Neural cell (in vitro differentiated cells): Measurements from ENCODE around the gene NR5A2. TPM values are rescaled to one million over a fixed set of nuclear protein-coding genes. Genes with fewer than 3 reads are reported as not detected.

ENCODE experiments used
- H2AFZ ChIP-seq: fragments of 200-600, 300-800 bp; sonication (generic), shearing (Covaris generic); 2 replicates; pipeline ENCODE4 v1.6.0; 2014; ENCODE audit warnings: low read depth, mild to moderate bottlenecking, antibody characterized with exemption, low read length, moderate library complexity
- H3F3A ChIP-seq: fragments of 200-600 bp; shearing (Covaris generic); 2 replicates; pipeline ENCODE4 v1.6.1; 2016; ENCODE audit warnings: mild to moderate bottlenecking, moderate library complexity, mixed read lengths, antibody characterized with exemption, low read length; ENCODE audit not compliant: insufficient read depth, poor library complexity, severe bottlenecking
- H3K27ac ChIP-seq: fragments of 200-600, 300-800 bp; sonication (generic), shearing (Covaris generic); 2 replicates; pipeline ENCODE4 v1.5.1; 2014; ENCODE audit warnings: mild to moderate bottlenecking, low read length, moderate library complexity
- H3K27me3 ChIP-seq: fragments of 300-800, 200-600 bp; sonication (generic), shearing (Covaris generic); 2 replicates; pipeline ENCODE4 v1.6.0; 2014; ENCODE audit warnings: mild to moderate bottlenecking, low read depth, low read length, moderate library complexity; ENCODE audit not compliant: insufficient read depth
- H3K36me3 ChIP-seq: fragments of 300-800, 200-600 bp; sonication (generic), shearing (Covaris generic); 2 replicates; pipeline ENCODE4 v1.5.1; 2014; ENCODE audit warnings: mild to moderate bottlenecking, antibody characterized with exemption, low read length, moderate library complexity; ENCODE audit not compliant: insufficient read depth
- H3K4me2 ChIP-seq: fragments of 300-800, 200-600 bp; sonication (generic), shearing (Covaris generic); 2 replicates; pipeline ENCODE4 v1.6.0; 2014; ENCODE audit warnings: mild to moderate bottlenecking, low read length
- H3K4me3 ChIP-seq: fragments of 300-800, 200-600 bp; sonication (generic), shearing (Covaris generic); 2 replicates; pipeline ENCODE4 v1.5.1; 2014; ENCODE audit warnings: mild to moderate bottlenecking, low read length, moderate library complexity
- H3K79me2 ChIP-seq: fragments of 200-600 bp; shearing (Covaris generic); replicated peaks from 2 replicates; pipeline ENCODE4 v1.6.0; 2014; ENCODE audit warnings: mild to moderate bottlenecking, low read length, moderate library complexity; ENCODE audit not compliant: insufficient read depth
- H3K9ac ChIP-seq: fragments of 300-800, 200-600 bp; sonication (generic), shearing (Covaris generic); 2 replicates; pipeline ENCODE4 v1.6.1; 2016; ENCODE audit warnings: mild to moderate bottlenecking, low read length, mixed read lengths
- H3K9me2 ChIP-seq: fragments of 200-600 bp; shearing (Covaris generic); 2 replicates; pipeline ENCODE4 v1.6.1; 2016; ENCODE audit warnings: mild to moderate bottlenecking, low read length, mixed read lengths; ENCODE audit not compliant: insufficient read depth
- H3K9me3 ChIP-seq: fragments of 200-600, 300-800 bp; sonication (generic), shearing (Covaris generic); 2 replicates; pipeline ENCODE4 v1.6.1; 2016; ENCODE audit warnings: mild to moderate bottlenecking, mixed run types, low read length, moderate library complexity, mixed read lengths
- H4K20me1 ChIP-seq: fragments of 200-600 bp; shearing (Covaris generic); 2 replicates; pipeline ENCODE4 v1.6.1; 2016; ENCODE audit warnings: mild to moderate bottlenecking, mixed run types; ENCODE audit not compliant: insufficient read depth
- CTCF ChIP-seq: fragments of 450-650 bp; IDR thresholded peaks from 2 replicates; pipeline ENCODE4 v1.5.1; 2014; ENCODE audit warnings: antibody characterized with exemption, mild to moderate bottlenecking, moderate library complexity; ENCODE audit not compliant: poor library complexity, severe bottlenecking
- EP300 ChIP-seq: fragments of 450-650 bp; conservative IDR thresholded peaks from 2 replicates; pipeline ENCODE4 v1.6.1; 2014; ENCODE audit warnings: antibody characterized with exemption, mild to moderate bottlenecking, moderate library complexity; ENCODE audit not compliant: poor library complexity, severe bottlenecking
- EZH2 ChIP-seq: fragments of 200-600, 300-800 bp; shearing (Covaris generic), sonication (generic); IDR thresholded peaks from 2 replicates; pipeline ENCODE4 v1.6.1; 2014; ENCODE audit warnings: antibody characterized with exemption, low read length, borderline replicate concordance, mild to moderate bottlenecking; ENCODE audit not compliant: insufficient read depth, poor library complexity, severe bottlenecking
- MXI1 ChIP-seq: fragments of 450-650 bp; conservative IDR thresholded peaks from 2 replicates; pipeline ENCODE4 v1.6.1; 2014; ENCODE audit warnings: antibody characterized with exemption, mild to moderate bottlenecking; ENCODE audit not compliant: poor library complexity, severe bottlenecking
- POLR2AphosphoS5 ChIP-seq: IDR thresholded peaks from 2 replicates; pipeline ENCODE4 v1.6.1; 2012
- RAD21 ChIP-seq: fragments of 450-650 bp; conservative IDR thresholded peaks from 2 replicates; pipeline ENCODE4 v1.6.1; 2014; ENCODE audit warnings: antibody characterized with exemption, mild to moderate bottlenecking, moderate library complexity
- REST ChIP-seq: IDR thresholded peaks from 2 replicates; pipeline ENCODE4 v1.6.1; 2012; ENCODE audit warnings: borderline replicate concordance
- SMC3 ChIP-seq: fragments of 450-650 bp; conservative IDR thresholded peaks from 2 replicates; pipeline ENCODE4 v1.6.1; 2014; ENCODE audit warnings: antibody characterized with exemption, mild to moderate bottlenecking, moderate library complexity; ENCODE audit not compliant: poor library complexity
- TAF1 ChIP-seq: IDR thresholded peaks from 2 replicates; pipeline ENCODE4 v1.6.1; 2012; ENCODE audit warnings: low read depth
- polyA plus RNA-seq: library from polyadenylated mRNA; depleted of rRNA; stranded (reverse); fragments of >200 nt; gene quantifications from 2 replicates; pipeline ENCODE4 v1.2.3, GENCODE V29; 2014

Gene NR5A2
- polyA plus RNA-seq, 1 donor from 2014 or later, result not detected

GRCh38 chr1:200223613-200224012 is 196.1 kb downstream of the NR5A2 start:
- H3K4me3 ChIP-seq, result no peak overlapping the region
- no peak for TF ChIP-seq EP300
- TF ChIP-seq MXI1, result no peak
- TF ChIP-seq SMC3, result no peak
- TF ChIP-seq EZH2, result no peak
- TF ChIP-seq CTCF, result no peak
- TF ChIP-seq TAF1, result no peak
- no peak for TF ChIP-seq REST
- no peak for TF ChIP-seq RAD21
- TF ChIP-seq POLR2AphosphoS5, result no peak
- H3K4me2 ChIP-seq, result no peak overlapping the region
- no peaks in the 10 kb centered on the region for H3K36me3 ChIP-seq
- H3K79me2 ChIP-seq, result no peaks in the 10 kb centered on the region
- no peaks in the 10 kb centered on the region for H3K27me3 ChIP-seq
- no peak overlapping the region for H3K27ac ChIP-seq
- no peak overlapping the region for H2AFZ ChIP-seq
- no peaks in the 10 kb centered on the region for H4K20me1 ChIP-seq
- H3K9me3 ChIP-seq, result no peaks in the 10 kb centered on the region
- H3K9me2 ChIP-seq, result no peaks in the 10 kb centered on the region
- H3F3A ChIP-seq, result no peaks in the 10 kb centered on the region
- no peak overlapping the region for H3K9ac ChIP-seq

GRCh38 chr1:200224315-200224714 is 196.8 kb downstream of the NR5A2 start:
- Histone ChIP-seq H4K20me1 (no peaks in the 10 kb centered on the region), H3F3A (no peaks in the 10 kb centered on the region)

More at GRCh38 chr1:200224315-200224714, 196.8 kb downstream of the NR5A2 start:
- H3K27ac ChIP-seq, result no peak overlapping the region
- H3K9ac ChIP-seq, result no peak overlapping the region
- no peaks in the 10 kb centered on the region for H3K36me3 ChIP-seq
- no peak overlapping the region for H3K4me3 ChIP-seq
- no peaks in the 10 kb centered on the region for H3K79me2 ChIP-seq
- H3K4me2 ChIP-seq, result no peak overlapping the region
- no peaks in the 10 kb centered on the region for H3K27me3 ChIP-seq
- no peaks in the 10 kb centered on the region for H3K9me3 ChIP-seq
- H3K9me2 ChIP-seq, result no peaks in the 10 kb centered on the region
- no peak overlapping the region for H2AFZ ChIP-seq
- TF ChIP-seq EZH2 (no peak), EP300 (no peak), POLR2AphosphoS5 (no peak), CTCF (no peak), SMC3 (no peak), RAD21 (no peak), REST (no peak), TAF1 (no peak), MXI1 (no peak)
